Vagina (tissue), 2 donors: ENCODE data around the gene CTU2.

Experiments
- POLR2A ChIP-seq, 2 donors: fragments of 450-650 bp; IDR thresholded peaks; one replicate each; pipeline ENCODE4 v1.6.1; 2017; ENCODE audit warnings: antibody characterized with exemption in 2 of 2, mild to moderate bottlenecking in 2 of 2, moderate library complexity in 2 of 2
- POLR2AphosphoS5 ChIP-seq, 2 donors: sonication (generic); formaldehyde crosslinking; IDR thresholded peaks; one replicate each; pipeline ENCODE4 v1.9.0; 2017; ENCODE audit warnings: antibody characterized with exemption in 2 of 2, mild to moderate bottlenecking in 2 of 2, low read depth in 1 of 2; ENCODE audit not compliant: insufficient read depth in 1 of 2

- no peak for TF ChIP-seq POLR2A (IDR thresholded peaks at IDR 0.05)
- TF ChIP-seq POLR2AphosphoS5 (IDR thresholded peaks at IDR 0.05; ENCODE audit: insufficient read depth in 1 of 2, low read depth in 1 of 2), result no peak
Observed at GRCh38 chr16:88678224-88678979, 27.9 kb upstream of the CTU2 start.
